Frontal cortex (tissue), 4 donors: ENCODE measurements around the gene QSER1. TPM values are rescaled to one million over a fixed set of nuclear protein-coding genes. Genes with fewer than 3 reads are reported as not detected.

Experiments
- DNase-seq, 2 donors: peaks; one replicate each; pipeline ENCODE4 v3.0.0; 2012; ENCODE audit warnings: low spot score in 2 of 2
- FAIRE-seq: peaks from 2 replicates; lab custom pipeline; 2012; peaks lifted over from hg19 to GRCh38; lab: Jason Lieb, UNC
- total RNA-seq: library from RNA; depleted of rRNA; stranded (reverse); fragments of >200 nt; gene quantifications from one replicate; pipeline ENCODE4 v1.2.3, GENCODE V29; 2014
- donor health status: control.
- donor health status: control.
- donor health status: control.

The QSER1 gene
- total RNA-seq, 1 donor from 2014 or later = 45.2 TPM

DNA sequence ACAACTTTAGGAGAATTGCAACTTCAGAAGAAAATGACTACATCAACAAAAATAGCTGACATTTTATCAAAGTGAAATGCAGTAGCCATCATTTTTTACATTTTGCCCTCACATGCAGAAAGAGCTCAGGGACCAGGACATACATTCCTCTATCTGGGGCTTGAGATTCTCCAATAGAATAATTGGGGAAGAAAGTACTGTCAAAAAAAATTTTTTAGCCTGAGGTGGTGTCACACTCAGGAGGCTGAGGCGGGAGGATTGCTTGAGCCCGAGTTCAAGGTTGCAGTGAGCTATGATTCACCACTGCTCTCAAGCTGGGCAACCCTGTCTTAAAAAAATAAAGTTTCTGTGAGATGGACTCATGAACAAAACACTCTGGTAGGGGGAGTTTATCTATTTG lies 90.9 kb downstream of the QSER1 start:
- FAIRE-seq = no peak
- DNase-seq = no peak

DNA sequence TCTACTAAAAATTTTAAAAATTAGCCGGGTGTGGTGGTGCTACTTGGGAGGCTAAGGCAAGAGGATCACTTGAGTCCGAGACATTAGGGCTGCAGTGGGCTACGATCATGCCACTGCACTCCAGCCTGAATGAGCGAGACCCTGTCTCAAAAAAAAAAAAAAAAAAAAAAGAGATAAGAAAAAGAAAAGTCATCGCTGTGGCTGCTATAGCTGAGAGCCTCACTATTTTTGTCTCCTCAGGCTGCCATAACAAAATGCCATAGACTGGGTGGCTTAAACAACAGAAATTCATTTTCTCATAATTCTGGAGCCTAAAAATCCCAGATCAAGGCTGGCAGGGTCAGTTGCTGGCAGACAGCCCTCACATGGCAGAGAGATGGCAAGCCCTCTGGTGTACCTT lies 93.0 kb downstream of the QSER1 start:
- DNase-seq (no peak), FAIRE-seq (no peak)

DNA sequence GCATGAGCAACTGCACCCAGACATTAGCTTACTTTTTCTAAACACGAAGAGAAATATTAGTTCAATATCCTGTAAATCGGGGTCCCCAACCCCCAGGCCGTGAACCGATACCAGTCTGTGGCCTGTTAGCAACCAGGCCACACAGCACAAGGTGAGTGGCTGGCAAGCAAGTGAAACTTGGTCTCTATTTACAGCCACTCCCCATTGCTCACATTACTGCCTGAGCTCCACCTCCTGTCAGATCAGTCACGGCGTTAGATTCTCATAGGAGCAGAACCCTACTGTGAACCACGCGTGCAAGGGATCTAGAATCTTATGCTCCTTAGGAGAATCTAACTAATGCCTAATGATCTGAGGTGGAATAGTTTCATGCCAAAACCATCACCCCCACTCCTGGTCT lies 95.2 kb downstream of the QSER1 start:
- DNase-seq = no peak
- FAIRE-seq = no peak

DNA sequence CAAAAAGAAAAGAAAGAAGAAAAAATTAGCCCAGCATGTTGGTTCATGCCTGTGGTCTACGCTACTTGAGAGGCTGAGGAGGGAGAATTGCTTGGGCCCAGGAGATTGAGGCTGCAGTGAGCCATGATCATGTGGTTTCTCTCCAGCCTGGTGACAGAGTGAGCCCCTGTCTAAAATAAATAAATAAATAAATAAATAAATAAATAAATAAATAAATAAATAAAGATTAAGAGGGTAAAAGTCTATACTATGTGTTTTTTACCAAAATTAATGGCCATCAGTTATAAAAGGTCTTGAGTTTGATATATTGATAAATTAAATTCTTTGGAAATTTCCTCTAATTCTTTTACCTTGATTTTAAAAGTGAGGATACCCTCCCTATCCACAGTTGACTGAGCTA lies 97.9 kb downstream of the QSER1 start:
- no peak for FAIRE-seq

DNA sequence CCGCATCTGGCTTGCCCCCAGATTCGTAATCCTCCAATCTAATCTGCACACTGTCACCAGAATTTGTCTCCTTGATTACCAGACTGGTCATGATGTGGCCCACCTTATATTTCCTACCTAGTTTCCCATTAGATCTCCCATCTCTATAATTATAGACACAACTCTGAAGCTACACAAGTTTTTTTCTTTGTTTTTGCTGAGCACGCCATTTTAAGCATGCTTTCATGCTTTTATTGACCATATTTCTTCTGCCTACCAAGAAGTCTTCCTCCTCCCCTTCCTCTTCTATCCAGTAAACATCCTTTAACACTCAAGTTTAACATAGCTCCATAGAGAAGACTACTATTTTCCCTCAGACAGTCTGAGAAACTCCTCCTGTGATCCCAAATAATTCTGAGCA lies 98.8 kb downstream of the QSER1 start:
- DNase-seq (no peak), FAIRE-seq (no peak)

More for the DNA sequence above, 97.9 kb downstream of the QSER1 start:
- no peak for DNase-seq

DNA sequence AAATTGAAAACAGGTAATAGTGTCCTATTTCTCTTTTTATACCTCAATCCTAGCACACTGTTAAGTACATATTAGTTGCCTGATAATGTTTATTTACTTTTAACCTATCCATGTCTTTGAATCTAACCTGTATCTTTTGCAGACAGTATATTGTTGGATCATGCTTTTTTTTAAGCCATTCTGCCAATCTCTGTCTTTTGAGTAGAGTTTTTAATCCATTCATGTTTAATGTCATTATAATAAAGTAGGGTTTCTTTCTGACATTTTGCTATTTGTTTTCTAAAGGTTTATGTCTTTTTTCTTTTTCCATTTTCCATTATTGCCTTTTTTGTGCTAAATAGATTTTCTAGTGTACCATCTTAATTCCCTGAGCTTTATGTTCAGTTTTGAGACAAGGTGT lies 99.3 kb downstream of the QSER1 start:
- no peak for FAIRE-seq
- no peak for DNase-seq

DNA sequence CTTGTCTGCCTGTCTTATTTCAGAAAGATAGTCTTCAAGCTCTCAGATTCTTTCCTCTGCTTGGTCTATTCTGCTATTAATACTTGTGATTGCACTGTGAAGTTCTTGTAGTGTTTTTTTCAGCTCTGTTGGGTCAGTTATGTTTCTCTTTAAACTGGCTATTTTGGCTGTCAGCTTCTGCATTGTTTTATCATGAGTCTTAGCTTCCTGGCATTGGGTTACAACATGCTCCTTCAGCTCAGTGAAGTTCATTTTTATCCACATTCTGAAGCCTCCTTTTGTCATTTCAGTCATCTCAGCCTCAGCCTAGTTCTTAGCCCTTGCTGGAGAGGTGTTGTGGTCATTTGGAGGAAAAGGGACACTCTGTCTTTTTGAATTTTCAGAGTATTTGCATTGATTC lies 107.6 kb downstream of the QSER1 start:
- FAIRE-seq = no peak
- DNase-seq = no peak

DNA sequence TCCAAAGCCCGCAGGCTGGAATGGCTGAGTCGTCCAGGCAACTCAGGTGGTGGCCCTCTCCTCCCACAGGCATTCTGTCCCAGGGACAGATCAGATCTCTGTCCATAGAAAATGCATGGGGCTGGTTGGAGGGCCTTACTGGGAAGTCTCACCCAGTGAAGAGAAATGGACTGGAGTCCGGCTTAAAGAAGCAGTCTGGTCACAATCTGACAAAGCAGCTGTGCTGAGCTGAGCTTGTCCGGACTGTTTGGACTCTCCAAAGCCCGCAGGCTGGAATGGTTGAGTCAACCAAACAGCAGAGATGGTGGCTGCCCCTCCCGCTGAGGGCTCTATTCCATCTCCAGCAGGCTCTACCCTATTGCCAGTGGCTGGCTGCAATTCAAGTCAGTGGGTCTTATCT lies 108.7 kb downstream of the QSER1 start:
- FAIRE-seq = no peak
- DNase-seq = no peak

DNA sequence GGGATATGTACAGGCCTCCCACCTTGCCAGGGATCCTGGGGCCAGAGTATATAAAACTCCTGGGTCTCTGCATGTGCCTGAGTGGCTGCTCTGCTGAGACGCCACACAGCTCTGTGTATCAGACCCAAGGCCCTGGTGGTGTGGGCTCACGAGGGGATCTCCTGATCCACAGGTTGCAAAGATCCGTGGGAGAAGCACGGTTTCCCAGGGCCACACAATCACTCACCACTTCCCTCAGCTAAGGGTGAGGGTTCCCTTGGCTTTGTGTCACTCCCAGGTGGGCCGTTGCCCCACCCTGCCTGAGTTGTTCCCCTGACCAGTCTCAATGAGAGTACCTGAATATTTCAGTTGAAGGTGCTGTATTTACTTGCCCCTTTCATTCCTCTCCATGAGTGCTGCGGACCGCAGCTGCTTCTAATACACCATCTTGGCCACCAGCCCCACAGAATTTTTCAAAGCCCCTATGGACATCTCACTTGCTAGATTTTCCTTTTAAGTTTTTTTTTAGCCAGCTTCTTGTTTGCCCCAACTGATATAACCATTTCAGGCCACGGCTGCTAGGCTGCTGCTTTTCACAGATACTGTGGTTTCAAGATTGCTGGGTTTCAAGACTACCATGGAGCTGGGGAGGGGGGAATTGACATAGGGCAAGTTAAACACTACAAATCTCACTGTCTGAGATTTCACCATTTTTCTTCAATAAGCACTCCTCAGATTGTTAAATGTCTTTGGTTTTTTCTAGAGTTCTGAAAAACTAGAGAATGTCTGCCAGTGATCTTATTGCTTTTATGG lies 109.3 kb downstream of the QSER1 start:
- no peak for FAIRE-seq
- DNase-seq = no peak

DNA sequence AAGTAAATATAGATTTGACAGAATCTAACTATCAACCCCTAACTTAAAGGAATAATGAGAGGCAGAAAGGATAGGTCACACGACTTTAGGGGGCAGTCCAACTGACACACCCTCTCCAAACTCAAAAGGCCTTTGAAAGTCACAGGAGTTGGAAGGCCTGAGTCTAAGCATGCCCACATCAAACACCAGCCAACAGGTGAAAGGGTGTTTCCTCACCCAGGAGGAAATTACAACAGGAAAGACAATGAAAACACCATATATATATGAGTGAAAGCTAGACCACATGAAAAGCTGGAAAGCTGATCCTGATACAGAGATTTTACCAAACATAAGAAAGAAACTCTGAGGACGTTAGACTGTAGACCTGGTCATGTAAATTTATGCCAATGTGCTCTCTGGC lies 112.6 kb downstream of the QSER1 start:
- no peak for DNase-seq
- no peak for FAIRE-seq

DNA sequence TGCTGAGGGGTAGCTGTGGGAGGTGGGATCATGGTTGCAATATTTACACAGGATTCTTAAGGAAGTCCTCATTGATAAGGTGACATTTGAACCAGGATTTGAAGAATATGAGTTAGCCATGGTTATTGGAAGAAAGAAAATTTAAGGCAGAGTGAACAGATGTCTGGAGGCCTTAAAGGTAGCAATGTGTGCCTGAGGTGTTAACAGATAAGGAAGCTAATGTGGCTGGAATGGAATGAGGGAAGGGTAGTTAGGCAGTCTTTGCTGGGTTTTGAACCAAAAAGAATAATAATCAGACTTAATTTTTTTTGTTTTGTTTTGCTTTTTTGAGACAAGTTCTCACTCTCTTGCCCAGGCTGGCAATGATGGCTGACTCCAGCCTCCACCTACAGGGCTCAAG lies 113.4 kb downstream of the QSER1 start:
- FAIRE-seq (no peak), DNase-seq (no peak)

DNA sequence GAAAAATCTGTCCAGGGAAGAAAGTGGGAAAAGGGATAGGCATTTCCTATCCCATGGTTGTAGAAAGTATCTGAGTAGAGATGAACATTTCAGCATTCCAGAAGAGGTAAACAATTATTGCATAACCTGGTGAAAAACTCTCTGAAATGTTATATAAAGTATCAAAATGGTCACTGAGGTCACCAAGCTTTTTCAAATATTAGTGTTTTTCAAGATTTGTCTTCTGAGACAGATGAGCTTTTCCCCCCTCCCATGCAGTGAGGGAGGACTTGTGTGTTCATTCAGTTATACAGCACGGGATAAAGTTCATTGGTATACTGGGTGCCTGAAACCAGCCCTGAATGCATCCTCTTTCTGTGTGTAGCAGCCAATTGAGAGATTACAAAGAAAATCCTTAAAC lies 121.1 kb downstream of the QSER1 start:
- DNase-seq (no peak), FAIRE-seq (no peak)

DNA sequence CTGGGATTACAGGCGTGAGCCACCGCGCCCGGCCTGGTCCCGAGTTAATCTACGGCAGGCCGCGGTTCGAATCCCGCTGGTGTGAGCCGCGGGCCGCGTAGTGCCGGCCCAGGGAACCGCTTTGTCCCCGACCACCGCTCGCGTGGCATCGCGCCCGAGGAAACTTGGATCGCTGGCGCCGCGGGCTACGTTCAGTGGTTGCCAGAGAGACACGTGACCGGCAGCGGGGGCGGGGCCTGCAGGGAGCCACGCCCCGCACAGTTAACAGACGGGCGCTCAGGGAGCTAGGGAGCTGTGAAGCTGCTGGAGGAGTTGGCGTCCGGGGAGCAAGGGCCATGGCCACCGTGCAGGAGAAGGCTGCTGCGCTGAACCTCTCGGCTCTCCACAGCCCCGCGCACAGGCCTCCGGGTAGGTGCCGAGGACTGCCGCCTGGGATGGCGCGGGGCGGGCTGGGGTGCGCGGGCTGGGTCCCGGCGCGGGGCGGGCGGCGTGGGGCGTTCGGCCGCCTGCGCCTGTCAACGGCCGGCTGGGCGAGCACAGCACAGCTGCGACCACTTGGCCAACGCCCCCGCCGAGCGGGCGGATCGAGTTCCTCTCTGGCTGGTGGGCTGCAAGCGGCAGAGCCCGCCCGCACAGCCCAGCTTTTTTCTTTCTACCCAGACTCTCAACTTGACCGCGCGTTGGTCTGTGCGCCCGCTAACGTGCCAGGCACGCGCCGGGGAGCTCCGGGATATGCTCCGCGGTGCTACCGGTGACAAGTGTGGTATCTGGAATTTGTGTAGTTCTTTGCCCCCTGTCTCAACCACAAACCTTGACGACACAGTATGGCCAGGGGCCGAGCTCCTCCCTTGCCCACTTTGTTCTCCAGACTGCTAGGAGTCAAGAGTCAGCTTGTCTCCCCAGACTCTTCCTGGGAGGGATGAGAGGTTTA lies 123.3 kb downstream of the QSER1 start, which contains the start of gene DEPDC7:
Gene DEPDC7, plus strand, starts transcription at position 258 of the 931 bp plus-strand sequence. Its CDS starts 78 bp downstream, at position 336.
- FAIRE-seq (no peak), DNase-seq (peak; percentile 90)

DNA sequence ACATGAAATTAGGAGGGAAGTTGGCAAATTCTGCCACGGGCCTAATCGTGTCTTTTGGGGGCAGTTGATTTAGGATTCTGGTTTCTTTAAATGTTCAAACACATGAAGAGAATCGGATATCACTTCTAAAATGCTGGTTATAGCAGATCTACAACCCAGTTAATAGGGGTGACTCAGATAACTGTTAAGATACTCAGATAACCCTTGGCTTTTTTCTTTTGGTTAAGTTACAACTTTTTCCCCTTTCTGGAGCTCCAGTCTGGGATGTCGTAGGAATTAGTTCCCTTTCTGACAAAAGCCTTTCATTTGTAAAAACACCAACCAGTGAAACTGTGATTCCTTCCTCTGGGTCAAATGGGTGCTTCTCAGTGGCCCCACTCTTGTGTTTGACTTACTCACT lies 124.0 kb downstream of the QSER1 start:
- FAIRE-seq (no peak), DNase-seq (no peak)

DNA sequence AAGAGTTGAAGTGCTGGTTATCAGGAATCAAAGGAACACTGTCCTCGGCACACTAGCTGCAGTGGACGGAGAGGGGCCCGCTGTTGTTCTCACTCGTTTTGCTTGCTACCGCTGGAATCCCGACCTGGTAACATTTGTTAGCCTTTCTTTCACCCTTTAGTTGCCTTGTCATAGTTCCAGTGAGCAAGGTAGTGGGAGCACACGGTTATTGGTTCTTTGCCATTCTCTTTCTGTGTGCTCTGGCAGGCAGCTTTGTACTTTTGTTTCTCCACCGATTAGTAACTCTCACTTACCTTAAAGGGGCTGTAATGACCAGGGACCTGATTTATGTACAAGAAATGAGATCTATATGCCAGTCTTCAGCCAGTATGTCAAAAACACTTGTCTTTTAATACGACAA lies 124.9 kb downstream of the QSER1 start:
- FAIRE-seq (no peak), DNase-seq (no peak)

DNA sequence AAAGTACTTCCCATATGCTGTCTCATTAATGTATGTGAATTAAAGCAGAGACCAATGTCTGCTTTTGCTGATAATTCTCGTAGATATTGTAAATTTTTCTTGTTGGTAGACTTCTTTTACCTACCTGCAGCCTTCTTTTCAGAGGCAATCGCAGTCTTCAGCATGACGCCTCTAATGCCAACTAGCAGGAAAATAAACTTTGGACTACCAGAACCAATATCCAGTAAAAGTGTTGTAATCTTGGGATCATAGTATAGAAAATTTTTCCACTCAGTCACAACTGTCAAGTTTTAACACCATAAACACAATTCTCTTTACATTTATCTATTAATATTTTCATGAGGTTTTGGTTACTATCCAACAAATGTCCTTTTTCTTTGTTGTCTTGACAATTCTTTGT lies 125.4 kb downstream of the QSER1 start:
- FAIRE-seq = no peak

DNA sequence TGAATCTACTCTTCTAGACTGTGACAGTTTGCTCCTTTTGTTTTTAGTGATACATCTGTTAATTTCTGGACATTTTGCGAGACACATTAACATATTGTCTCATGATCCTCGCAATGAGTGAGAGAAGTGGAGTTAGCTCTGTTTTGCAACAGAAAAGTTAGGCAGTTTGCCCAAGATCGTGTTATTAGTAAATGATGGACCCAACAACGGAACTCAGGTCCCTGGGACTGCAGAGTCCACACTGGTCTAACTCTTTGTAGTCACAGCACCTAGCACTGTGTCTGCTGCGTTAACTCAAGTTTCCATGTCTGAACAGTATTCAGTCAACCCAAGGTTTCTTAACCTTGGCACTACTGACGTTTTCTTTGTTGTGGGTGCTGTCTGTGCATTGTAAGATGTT lies 126.2 kb downstream of the QSER1 start:
- DNase-seq (no peak), FAIRE-seq (no peak)

More for the DNA sequence above, 125.4 kb downstream of the QSER1 start:
- no peak for DNase-seq

DNA sequence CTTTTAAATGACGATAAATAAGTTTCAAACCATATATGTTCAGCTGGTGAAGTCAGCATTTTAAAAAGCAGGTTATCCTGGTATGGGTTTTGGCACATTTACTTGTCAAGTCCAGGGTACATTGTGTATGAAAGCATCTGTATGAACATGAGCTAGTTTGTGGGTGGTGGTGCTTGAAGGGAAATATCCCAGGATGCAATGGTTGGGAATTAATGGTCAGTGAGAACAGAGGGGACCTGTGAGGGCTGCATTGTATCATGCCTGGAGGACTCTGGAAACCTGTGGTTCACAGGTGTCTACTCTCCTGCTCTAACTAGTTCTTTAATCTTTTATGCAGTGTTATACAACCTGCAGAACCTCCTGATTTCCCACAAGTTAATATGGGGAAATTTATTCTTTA lies 128.9 kb downstream of the QSER1 start:
- FAIRE-seq (no peak), DNase-seq (no peak)

DNA sequence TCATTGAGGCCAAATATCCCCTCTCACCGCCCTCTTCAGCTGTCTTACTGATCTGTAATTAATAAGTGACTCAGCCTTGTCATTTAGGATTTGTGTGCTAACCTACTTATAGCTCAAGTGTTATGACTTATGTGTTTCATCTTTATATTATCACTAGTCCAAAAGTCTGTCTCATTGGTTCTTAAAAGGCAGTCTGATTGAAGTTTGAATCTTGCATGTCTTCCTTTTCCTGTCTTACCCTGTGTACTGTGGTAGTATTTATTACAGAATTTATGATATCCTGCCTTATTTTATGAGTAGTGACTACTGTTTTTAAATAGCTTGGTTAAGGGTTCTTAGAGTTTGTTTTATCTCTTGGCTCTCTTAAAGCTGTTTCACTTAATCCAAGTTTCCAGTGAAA lies 129.3 kb downstream of the QSER1 start:
- FAIRE-seq (no peak), DNase-seq (no peak)

DNA sequence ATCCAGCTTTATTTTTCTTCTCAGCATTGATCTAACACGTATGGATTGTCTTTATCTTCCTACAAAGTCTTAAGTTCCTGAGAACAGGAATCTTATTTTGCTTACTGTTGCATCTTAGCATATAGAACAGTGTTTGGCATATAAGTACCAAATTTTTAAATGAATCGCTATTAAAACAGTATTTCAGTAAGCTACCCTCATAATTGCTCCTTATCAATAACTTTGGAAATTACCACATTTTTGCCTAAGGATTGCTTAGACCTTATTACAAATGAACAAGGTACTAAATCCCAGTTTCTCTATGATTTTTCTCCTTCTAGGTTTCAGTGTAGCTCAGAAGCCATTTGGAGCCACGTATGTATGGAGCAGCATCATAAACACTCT lies 132.7 kb downstream of the QSER1 start:
- DNase-seq (no peak), FAIRE-seq (no peak)

DNA sequence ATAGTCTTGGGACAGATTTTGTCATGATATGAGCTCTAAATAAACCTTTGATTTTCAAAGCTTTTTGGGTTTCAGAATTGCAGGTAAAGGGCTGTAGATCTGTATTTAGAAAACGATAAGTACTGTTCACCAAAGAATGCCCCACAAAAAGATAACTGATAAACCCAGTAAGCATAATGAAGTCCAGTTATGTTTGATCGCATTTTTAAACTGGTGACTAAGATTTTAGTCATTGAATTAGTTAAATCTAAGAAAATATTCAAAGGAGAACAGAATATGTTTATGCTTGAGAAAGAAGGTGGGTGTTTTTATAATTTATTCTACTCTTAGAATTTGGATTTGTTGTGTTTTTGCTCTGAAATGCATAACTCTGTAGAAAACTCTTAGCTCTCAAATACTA lies 134.6 kb downstream of the QSER1 start:
- DNase-seq (no peak), FAIRE-seq (no peak)
